Measurements from ENCODE around the gene UTF1. TPM values are rescaled to one million over a fixed set of nuclear protein-coding genes. Genes with fewer than 3 reads are reported as not detected.

UTF1 gene
- total and polyA plus RNA-seq, 9 donors = 0.06 to 9.3 (median 2.5) TPM; not detected in 2

- no peaks in the 10 kb centered on the region for H3K36me3 ChIP-seq
Observed at GRCh38 chr10:133236401-133237240, 6.6 kb downstream of the UTF1 start.

GRCh38 chr10:133237241-133237587, 7.2 kb downstream of the UTF1 start:
- no peak overlapping the region for H3K4me3 ChIP-seq

More at GRCh38 chr10:133236401-133237240, 6.6 kb downstream of the UTF1 start:
- Histone ChIP-seq H3K4me1 (ENCODE audit: insufficient read depth) (no peaks in the 10 kb centered on the region), H3K27ac (no peak overlapping the region), H3K9me3 (no peaks in the 10 kb centered on the region), H3K4me3 (no peak overlapping the region), H3K27me3 (peaks cover 7% of the 10 kb centered on the region)
- 1 to 2% (median 2%) methylated on average over 64 to 103 of the region's 103 CpGs for WGBS, 3 donors
- intact Hi-C loops (cut with DNase I) = no loop called here
- no peak for DNase-seq
- TF ChIP-seq CTCF (IDR thresholded peaks at IDR 0.05) (no peak), POLR2A (IDR thresholded peaks at IDR 0.05) (no peak), EP300 (IDR thresholded peaks at IDR 0.05) (no peak)

GRCh38 chr10:133237588-133238465, 7.8 kb downstream of the UTF1 start, which contains the start of gene VENTX:
TSS of gene VENTX (plus strand) at chr10:133237855. CDS start at chr10:133237915, 60 bp downstream.
- Histone ChIP-seq H3K4me3 (no peak within 1 kb of the TSS), H3K36me3 (no peaks in the 10 kb centered on the region), H3K9me3 (no peaks in the 10 kb centered on the region), H3K27ac (no peak within 1 kb of the TSS), H3K27me3 (peaks cover 7% of the 10 kb centered on the region), H3K4me1 (ENCODE audit: insufficient read depth) (no peaks in the 10 kb centered on the region)
- DNase-seq = no peak
- no peak for TF ChIP-seq CTCF (IDR thresholded peaks at IDR 0.05)
- no peak for TF ChIP-seq POLR2A (IDR thresholded peaks at IDR 0.05)
- TF ChIP-seq EP300 (IDR thresholded peaks at IDR 0.05) = no peak
- WGBS, 3 donors = 24 to 49% (median 34%) methylated on average over 58 to 60 of the region's 60 CpGs
- intact Hi-C loops (cut with DNase I) = no loop called here

More at GRCh38 chr10:133237241-133237587, 7.2 kb downstream of the UTF1 start:
- H3K27ac ChIP-seq = no peak overlapping the region
- H3K4me1 ChIP-seq (ENCODE audit: insufficient read depth) = no peaks in the 10 kb centered on the region
- intact Hi-C loops (cut with DNase I) = no loop called here
- H3K36me3 ChIP-seq = no peaks in the 10 kb centered on the region
- no peak for DNase-seq
- TF ChIP-seq EP300 (IDR thresholded peaks at IDR 0.05) (no peak), POLR2A (IDR thresholded peaks at IDR 0.05) (no peak), CTCF (IDR thresholded peaks at IDR 0.05) (no peak)
- WGBS, 3 donors = 4 to 11% (median 7%) methylated on average over 21 to 32 of the region's 32 CpGs
- H3K27me3 ChIP-seq = peaks cover 7% of the 10 kb centered on the region
- H3K9me3 ChIP-seq = no peaks in the 10 kb centered on the region

- Histone ChIP-seq H3K27me3 (peaks cover 7% of the 10 kb centered on the region), H3K4me3 (no peak overlapping the region), H3K4me1 (ENCODE audit: insufficient read depth) (no peaks in the 10 kb centered on the region), H3K9me3 (no peaks in the 10 kb centered on the region), H3K36me3 (no peaks in the 10 kb centered on the region), H3K27ac (no peak overlapping the region)
- TF ChIP-seq EP300 (IDR thresholded peaks at IDR 0.05) (no peak), POLR2A (IDR thresholded peaks at IDR 0.05) (no peak), CTCF (IDR thresholded peaks at IDR 0.05) (no peak)
- no peak for DNase-seq
- intact Hi-C loops (cut with DNase I) = no loop called here
- 59 to 70% (median 68%) methylated on average over 14 to 15 of the region's 15 CpGs for WGBS, 3 donors
Observed at GRCh38 chr10:133238466-133238804, 8.4 kb downstream of the UTF1 start.
